Activated CD4-positive, alpha-beta T cell treated with anti-CD3 and anti-CD28 coated beads for 24 hours (primary cell): Measurements from ENCODE around the gene CXXC1.
"Not testable (repeated sequence)": the region's sequence is repeated elsewhere in the genome, so short reads cannot be mapped to it uniquely, and the experiment has no call there.

Experiments used
- DNase-seq, 2 donors: peaks; one replicate each; pipeline ENCODE4 v3.0.0-alpha.2; 2020; ENCODE audit warnings: low read depth in 2 of 2

The CXXC1 gene

GRCh38 chr18:50287441-50288347 lies at the start of gene CXXC1:
TSS of gene CXXC1 (minus strand) at chr18:50287692. CDS start at chr18:50287589, 103 bp downstream.
- peak; percentile 91 to 92 for DNase-seq

DNA sequence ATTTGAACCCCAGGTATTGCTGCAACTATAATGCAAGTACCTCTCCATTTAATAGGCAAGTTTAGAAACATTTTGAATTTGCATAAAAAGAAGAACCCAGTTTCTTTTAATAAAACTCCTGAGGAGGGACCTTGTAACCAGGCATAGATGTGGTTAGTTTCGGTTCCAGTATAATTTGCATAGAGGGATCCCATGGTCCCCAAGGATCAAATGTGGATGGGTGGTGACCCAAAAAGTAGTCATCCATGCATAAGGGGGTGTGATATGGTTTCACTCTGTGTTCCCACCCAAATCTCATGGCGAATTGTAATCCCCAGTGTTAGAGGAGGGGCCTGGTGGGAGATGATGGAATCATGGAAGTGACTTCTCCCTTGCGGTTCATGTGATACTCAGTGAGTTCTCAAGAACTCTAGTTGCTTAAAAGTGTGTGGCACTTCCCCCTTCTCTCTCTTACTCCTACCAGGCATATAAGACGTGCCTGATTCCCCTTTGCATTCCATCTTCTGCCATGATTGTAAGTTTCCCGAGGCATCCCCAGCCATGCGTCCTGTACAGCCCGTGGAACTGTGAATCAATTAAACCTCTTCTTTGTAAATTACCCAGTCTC lies 47.2 kb upstream of the CXXC1 start:
- no peak for DNase-seq

GRCh38 chr18:50331691-50332090 lies 44.2 kb upstream of the CXXC1 start:
- no peak for DNase-seq

DNA sequence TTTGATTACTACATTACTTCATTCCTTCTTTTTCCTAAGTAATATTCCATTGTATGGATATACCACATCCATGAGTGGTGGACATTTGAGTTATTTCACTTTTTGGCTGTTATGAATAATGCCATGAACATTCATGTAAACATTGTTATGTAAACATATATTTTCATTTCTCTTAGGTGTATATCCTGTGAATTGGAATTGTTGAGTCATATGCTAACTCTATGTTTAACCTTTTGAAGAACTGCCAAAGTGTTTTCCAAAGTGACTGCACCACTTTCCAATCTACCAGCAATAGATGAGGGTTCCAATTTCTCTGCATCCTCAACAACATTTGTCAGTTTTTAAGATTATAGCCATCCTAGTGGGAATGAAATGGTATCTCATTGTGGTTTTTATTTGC lies 42.7 kb upstream of the CXXC1 start:
- no peak for DNase-seq

DNA sequence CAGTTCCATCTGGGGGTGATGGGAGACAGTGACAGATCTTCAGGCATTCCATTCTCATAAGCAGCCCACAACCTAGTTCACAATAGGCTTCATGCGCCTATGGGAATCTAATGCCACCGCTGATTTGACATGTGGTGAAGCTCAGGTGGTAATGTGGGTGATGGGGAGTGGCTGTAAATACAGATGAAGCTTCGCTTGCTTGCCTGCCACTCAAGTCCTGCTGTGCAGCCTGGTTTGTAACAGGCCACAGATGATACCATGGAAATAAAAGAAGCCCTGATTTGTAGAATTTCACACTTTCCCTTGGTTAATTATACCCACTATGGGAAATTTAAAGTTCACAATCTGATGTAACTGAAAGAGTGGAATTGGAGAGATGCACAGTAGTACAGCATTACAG lies 40.5 kb upstream of the CXXC1 start:
- DNase-seq = no peak

- DNase-seq = no peak
Measured at GRCh38 chr18:50320719-50321118, 33.2 kb upstream of the CXXC1 start.

- DNase-seq = no peak
Measured at GRCh38 chr18:50315100-50315871, 27.8 kb upstream of the CXXC1 start.

DNA sequence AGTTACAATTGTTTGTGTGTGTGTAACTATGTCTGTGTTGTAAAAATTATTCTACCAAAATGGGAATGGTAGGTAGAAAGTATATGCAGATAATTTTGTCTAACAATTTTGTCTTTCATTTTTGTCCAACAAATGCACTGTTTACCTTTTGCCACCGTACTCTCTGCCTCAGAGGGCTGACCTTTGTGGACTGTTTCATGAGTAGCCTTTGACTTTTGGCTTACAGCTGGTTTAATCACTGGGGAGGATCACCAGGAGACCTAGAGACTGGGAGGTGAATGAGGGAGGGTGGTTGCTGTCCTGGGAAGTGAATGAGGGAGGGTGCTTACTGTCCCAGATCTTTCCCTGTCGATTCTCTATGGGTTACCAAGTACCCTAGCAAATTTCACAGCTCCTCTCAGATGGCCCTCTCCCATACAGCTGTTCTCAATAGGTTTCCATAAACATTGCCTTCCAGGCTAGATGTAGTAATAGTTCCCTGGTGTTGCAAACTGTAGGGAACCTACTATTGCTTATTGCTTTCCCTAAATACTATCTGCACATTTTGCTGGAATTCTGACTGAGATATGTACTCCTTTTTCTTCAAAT lies 26.5 kb upstream of the CXXC1 start:
- no peak for DNase-seq

GRCh38 chr18:50313031-50313607 lies 25.6 kb upstream of the CXXC1 start:
- DNase-seq = no peak

DNA sequence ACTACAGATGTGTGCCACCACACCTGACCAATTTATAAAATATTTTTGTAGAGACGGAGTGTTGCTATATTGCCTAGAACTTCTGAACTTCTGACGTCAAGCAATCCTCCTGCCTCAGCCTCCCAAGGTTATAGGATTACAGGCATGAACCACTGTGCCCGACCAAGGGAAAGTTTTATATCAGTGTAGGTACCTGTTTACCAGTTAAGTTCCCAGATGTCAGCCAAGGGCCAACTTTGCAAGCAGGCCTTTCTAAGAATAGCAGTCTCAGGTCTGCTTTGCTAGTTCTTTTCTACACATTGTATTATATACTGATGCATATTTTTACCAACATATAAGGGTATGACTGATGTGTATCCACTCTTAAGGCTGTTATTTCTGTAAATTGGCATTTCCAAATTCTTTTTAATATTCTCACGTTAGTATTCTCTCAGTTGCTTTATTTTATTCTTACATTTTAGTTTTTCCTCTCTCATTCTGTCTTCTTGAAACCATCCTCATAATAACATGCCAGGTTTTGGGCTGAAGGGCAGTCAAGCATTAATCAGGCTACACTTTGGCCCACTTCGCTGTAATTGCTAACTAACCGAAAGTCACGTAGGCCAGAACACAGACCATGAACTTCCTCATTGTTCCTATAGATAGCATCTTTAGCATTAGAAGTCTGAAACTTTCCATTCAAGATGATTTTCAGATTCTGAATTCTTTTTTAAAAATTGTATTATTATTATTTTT lies 25.0 kb upstream of the CXXC1 start:
- no peak for DNase-seq

GRCh38 chr18:50311650-50312049 lies 24.2 kb upstream of the CXXC1 start:
- no peak for DNase-seq

DNA sequence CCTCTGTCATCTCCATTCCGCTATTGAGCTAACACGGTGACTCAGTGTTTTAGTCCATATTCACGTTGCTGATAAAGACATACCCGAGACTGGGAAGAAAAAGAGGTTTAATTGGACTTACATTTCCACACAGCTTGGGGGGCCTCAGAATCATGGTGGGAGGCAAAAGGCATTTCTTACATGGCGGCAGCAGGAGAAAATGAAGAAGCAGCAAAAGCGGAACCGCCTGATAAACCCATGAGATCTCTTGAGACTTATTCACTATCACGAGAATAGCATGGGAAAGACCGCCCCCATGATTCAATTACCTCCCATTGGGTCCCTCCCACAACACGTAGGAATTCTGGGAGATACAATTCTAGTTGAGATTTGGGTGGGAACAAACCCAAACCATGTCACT lies 22.6 kb upstream of the CXXC1 start:
- no peak for DNase-seq

DNA sequence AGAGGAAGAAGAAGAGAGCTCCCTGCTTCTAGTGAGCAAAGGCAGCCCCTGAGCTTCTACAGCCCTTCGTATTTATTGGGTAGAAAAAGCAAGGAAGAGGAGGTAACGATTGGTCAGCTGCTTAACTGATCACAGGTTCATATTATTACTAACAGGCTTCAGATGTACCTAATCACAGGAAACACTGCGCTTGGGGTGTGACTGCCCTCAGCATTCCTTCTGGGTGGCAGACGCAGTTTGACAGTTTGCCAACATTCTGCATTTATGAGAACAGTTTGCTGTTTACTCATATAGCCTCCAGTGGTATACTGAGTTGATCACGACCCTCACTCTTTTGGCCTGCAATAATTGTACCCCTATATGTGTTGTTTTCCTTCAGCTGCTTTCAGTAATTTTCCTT lies 21.4 kb upstream of the CXXC1 start:
- DNase-seq = not testable (repeated sequence)

GRCh38 chr18:50307738-50308470 lies 20.4 kb upstream of the CXXC1 start:
- peak; percentile 84 to 87 for DNase-seq

DNA sequence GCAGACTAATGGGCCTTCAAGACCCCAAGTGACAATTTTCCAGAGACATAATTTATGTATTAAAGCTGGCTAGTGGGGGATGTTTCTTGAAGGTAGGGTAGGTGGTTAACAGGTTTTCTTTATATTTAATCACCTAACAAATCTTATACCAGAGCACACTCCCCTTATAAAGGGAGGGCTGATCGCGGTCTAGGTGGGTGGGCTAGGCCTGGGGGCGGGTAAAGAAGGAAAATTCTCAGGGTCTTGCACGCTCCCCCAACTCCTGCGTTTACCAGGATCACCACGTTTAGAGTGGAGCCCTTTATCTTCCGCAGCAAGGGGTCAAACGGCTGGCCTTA lies 19.9 kb upstream of the CXXC1 start:
- no peak for DNase-seq

DNA sequence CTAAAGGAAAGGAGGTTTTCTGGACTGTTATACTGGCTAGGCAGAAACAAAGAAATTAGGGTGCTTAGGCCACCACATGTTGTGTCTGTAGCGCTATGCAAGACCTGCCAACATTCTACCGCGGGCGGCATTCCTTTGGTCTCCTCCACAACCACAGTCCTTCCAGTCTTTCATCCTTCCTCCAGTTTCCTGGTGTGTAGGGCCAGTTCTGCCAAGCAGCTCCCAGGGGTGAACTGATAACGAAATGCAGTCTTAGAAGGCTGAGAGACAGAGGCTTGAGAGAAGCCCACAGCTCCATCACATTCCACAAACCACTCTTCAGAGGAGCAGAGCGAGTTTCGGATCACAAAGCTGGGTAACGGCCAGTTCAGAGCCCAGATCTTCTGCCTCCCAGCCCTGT lies 19.5 kb upstream of the CXXC1 start:
- no peak for DNase-seq

DNA sequence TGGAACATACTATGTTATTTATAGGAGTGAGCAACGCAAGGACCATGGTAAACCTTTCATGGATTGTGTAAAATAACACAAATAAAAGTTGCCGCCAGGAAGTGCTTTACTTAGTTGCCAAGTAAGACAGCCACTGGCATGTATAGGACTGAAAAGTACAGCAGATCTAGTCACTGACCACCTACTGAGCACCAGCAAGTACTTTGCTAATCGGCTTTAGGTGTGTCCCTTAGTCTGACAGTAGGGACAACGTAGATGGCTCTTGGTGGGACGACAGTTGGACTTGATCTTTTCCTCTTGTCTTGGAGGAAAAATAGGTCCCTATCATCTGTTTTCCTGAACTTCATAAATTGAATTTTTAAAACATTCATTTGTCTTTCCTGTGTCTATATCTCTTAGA lies 13.6 kb upstream of the CXXC1 start:
- DNase-seq = no peak

- DNase-seq = no peak
Measured at GRCh38 chr18:50299626-50300388, 12.3 kb upstream of the CXXC1 start.

DNA sequence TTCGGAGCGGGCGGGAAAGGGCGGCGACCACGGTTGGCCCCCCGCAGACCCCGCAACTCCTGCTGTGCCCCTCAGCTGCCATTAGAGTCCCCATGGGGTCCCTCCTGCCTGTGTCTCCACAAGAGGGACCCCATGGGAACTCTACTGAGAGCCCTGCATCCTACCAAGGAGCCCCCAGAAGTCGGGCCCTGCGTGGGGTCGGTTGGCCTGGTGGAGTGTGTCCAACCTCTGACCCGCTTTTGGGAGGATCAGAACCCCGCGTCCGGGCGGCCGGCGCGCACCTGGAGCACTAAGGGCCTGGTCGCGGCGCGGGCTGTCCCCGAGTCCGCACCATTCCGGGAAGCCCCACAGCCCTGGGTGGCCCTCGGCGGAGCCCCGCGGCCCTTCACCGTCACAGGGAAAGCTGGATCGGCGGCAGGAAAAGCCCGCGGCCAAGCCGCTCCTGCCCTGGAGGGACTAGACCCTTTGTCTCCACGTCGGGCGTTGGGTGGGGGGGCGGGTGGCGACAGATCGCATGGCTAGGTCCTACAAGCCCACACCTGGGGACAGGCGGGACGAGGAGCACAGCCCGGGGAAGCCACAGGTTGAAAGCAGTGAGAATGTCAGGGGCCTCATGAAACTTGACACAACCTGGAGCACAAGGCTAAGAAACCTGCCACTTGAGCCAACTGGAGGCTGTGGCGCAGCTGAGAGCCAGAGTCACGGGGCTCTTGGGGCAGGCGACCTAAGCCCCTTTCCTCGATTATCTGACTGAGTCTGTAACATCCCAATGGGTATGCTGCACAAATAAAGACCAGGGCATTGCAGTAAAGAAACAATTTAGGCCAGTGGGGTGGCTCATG lies 11.2 kb upstream of the CXXC1 start:
- DNase-seq = no peak
